ENCODE results near the gene PDGFRB. TPM values are rescaled to one million over a fixed set of nuclear protein-coding genes. Genes with fewer than 3 reads are reported as not detected.
A peak's percentile ranks its signal among the peaks of the same experiment; 100 is the strongest.

The PDGFRB gene
- total and polyA plus RNA-seq, 2 donors (not counting 1 experiment from before 2014, with no cell fraction given), result 231 to 347 TPM

DNA sequence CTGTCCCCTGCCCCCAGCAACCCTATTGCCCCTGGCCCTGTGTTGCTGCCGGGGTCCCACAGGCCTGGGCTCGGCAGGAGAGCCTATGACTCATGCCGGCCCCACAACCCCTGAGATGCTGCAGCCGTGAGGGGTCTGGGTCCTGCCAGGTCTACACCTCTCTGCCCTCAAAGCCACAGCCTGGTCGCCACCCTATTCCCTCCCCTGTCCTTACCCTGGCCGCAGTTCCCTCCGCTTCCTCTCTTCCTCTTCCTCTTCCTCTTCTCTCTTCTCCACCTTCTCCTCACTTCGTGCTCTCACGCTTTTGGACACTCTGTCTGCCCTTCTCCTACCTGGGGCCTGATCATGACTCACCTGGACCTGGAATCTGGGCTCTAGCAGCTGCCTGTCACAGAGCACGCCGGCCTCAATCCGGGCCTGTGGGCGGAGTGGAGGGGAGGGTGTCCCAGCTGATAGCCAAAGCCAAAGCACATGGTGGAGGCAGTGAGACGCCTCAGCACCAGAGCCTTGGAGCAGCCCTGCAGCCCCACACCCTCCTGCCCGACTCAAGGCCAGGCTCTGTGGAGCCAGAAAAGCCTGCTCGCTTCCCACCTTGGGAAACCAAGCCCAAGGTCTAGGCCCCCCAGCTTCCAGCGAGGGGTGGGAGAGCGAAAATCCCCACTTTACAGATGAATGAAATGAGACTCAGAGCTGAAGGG is 42.4 kb downstream of the PDGFRB start:
- no peaks in the 10 kb centered on the region for H3K79me2 ChIP-seq (ENCODE audit: control insufficient read depth, insufficient read depth, low read length)
- H2AFZ ChIP-seq (ENCODE audit: low read length), result no peak overlapping the region
- no peak overlapping the region for H3K4me3 ChIP-seq (replicated peaks in 1 of 4; ENCODE audit: control extremely low read depth in 1 of 4, insufficient read depth in 1 of 4, low read depth in 3 of 4, low read length in 4 of 4)
- H3K9ac ChIP-seq (ENCODE audit: insufficient read depth, low read length), result no peak overlapping the region
- peak in 1 of 2 donors; percentile 44 for DNase-seq (ENCODE audit: low read depth in 2 of 2)
- H3K27ac ChIP-seq (ENCODE audit: insufficient read depth, low read length), result peak overlapping the region; percentile 40
- no peaks in the 10 kb centered on the region for H3K9me3 ChIP-seq (ENCODE audit: control insufficient read depth, insufficient read depth, low read depth, low read length)
- peaks cover 31% of the 10 kb centered on the region for H3K4me1 ChIP-seq (ENCODE audit: control insufficient read depth, extremely low read depth, insufficient read depth, low read length)
- H4K20me1 ChIP-seq (ENCODE audit: control insufficient read depth, extremely low read depth, insufficient read depth, low read length), result no peaks in the 10 kb centered on the region
- H3K4me2 ChIP-seq (ENCODE audit: extremely low read depth, insufficient read depth, low read length), result peak overlapping the region; percentile 33
- H3K36me3 ChIP-seq (ENCODE audit: control insufficient read depth, insufficient read depth, low read length), result peaks cover 27% of the 10 kb centered on the region
- H3K27me3 ChIP-seq (ENCODE audit: control insufficient read depth, insufficient read depth, low read length), result no peaks in the 10 kb centered on the region
- TF ChIP-seq, protein P1, sequence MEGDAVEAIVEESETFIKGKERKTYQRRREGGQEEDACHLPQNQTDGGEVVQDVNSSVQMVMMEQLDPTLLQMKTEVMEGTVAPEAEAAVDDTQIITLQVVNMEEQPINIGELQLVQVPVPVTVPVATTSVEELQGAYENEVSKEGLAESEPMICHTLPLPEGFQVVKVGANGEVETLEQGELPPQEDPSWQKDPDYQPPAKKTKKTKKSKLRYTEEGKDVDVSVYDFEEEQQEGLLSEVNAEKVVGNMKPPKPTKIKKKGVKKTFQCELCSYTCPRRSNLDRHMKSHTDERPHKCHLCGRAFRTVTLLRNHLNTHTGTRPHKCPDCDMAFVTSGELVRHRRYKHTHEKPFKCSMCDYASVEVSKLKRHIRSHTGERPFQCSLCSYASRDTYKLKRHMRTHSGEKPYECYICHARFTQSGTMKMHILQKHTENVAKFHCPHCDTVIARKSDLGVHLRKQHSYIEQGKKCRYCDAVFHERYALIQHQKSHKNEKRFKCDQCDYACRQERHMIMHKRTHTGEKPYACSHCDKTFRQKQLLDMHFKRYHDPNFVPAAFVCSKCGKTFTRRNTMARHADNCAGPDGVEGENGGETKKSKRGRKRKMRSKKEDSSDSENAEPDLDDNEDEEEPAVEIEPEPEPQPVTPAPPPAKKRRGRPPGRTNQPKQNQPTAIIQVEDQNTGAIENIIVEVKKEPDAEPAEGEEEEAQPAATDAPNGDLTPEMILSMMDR (conservative IDR thresholded peaks at IDR 0.05 in 1 of 2, IDR thresholded peaks at IDR 0.05 in 1 of 2; ENCODE audit: low read depth in 1 of 2, low read length in 2 of 2), result no peak
- TF ChIP-seq EZH2 (IDR thresholded peaks at IDR 0.05; ENCODE audit: low read length, missing control alignments), result no peak

DNA sequence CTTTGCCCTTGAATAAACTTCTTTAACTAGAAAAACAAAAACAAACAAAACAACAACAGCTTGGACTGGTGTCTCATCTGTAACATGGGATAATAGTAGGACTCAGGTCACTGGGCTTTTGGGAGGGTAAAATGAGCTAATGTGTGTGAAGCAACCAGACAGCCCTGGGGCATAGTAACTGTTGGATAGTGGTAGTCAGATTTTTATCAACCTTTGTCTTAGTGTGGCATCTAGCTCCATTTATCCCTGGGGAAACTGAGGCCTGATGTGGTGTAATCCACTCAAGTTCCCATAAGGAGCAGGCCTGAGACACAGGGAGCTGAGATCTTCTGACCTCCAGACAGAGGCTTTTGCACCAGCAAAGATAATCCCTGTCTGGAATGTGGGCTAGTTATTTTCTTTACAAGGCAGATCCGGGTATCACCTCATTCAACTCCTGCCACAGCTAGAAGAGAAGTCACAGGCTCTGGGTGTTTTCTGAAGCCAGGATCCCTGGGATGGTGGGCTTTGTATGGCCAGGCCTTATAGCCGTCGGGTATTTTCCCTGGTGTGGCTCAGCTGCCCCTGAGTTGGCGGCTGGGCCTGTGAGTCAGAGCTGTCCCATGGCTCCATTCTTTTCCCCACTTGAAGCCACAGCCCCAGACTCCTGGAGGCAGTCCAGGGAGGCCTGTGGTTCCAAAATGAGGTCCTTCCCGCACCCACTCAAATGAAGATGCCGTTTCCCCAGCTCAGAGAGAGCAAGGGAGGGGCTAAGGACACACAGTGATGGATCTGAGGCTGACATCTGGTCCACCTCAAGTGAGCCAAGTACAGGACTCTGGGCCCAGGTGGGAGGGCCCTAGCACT is 43.2 kb downstream of the PDGFRB start:
- peak overlapping the region; percentile 1 for H3K4me2 ChIP-seq (ENCODE audit: extremely low read depth, insufficient read depth, low read length)

DNA sequence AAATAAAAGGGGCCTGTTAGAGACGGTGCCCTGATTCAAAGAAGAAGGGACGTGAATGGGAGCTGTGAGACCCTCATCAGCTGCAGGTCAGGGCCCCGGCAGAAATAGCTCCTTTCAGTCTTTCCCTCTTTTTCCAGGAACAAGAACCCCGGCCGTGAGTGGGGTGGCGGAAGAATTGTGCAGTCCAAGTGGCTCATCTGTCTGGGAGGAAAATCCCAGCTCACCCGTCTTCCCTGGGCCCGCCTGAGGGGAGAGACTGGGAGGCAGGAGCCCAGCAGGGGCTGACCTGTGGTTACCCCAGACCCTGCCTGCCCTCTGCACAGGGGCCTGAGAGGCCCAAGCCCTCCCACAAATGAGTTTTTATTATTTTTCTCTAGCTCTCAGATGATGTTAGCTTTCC is 44.5 kb downstream of the PDGFRB start:
- peaks cover 32% of the 10 kb centered on the region for H3K4me1 ChIP-seq (ENCODE audit: control insufficient read depth, extremely low read depth, insufficient read depth, low read length)

More for the DNA sequence above, 43.2 kb downstream of the PDGFRB start:
- Histone ChIP-seq H3K27me3 (ENCODE audit: control insufficient read depth, insufficient read depth, low read length) (no peaks in the 10 kb centered on the region), H3K27ac (ENCODE audit: insufficient read depth, low read length) (peak overlapping the region; percentile 40), H3K79me2 (ENCODE audit: control insufficient read depth, insufficient read depth, low read length) (no peaks in the 10 kb centered on the region), H3K9me3 (ENCODE audit: control insufficient read depth, insufficient read depth, low read depth, low read length) (no peaks in the 10 kb centered on the region), H2AFZ (ENCODE audit: low read length) (no peak overlapping the region), H4K20me1 (ENCODE audit: control insufficient read depth, extremely low read depth, insufficient read depth, low read length) (no peaks in the 10 kb centered on the region), H3K4me3 (replicated peaks in 1 of 4; ENCODE audit: control extremely low read depth in 1 of 4, insufficient read depth in 1 of 4, low read depth in 3 of 4, low read length in 4 of 4) (no peak overlapping the region), H3K9ac (ENCODE audit: insufficient read depth, low read length) (no peak overlapping the region), H3K4me1 (ENCODE audit: control insufficient read depth, extremely low read depth, insufficient read depth, low read length) (peaks cover 32% of the 10 kb centered on the region), H3K36me3 (ENCODE audit: control insufficient read depth, insufficient read depth, low read length) (peaks cover 24% of the 10 kb centered on the region)
- no peak for TF ChIP-seq EZH2 (IDR thresholded peaks at IDR 0.05; ENCODE audit: low read length, missing control alignments)
- TF ChIP-seq, protein P1 (conservative IDR thresholded peaks at IDR 0.05 in 1 of 2, IDR thresholded peaks at IDR 0.05 in 1 of 2; ENCODE audit: low read depth in 1 of 2, low read length in 2 of 2), result no peak
- peak; percentile 81 to 93 for DNase-seq (ENCODE audit: low read depth in 2 of 2)

More for the DNA sequence above, 44.5 kb downstream of the PDGFRB start:
- Histone ChIP-seq H3K9me3 (ENCODE audit: control insufficient read depth, insufficient read depth, low read depth, low read length) (no peaks in the 10 kb centered on the region), H3K9ac (ENCODE audit: insufficient read depth, low read length) (no peak overlapping the region), H4K20me1 (ENCODE audit: control insufficient read depth, extremely low read depth, insufficient read depth, low read length) (no peaks in the 10 kb centered on the region), H3K36me3 (ENCODE audit: control insufficient read depth, insufficient read depth, low read length) (peaks cover 19% of the 10 kb centered on the region), H3K4me3 (replicated peaks in 1 of 4; ENCODE audit: control extremely low read depth in 1 of 4, insufficient read depth in 1 of 4, low read depth in 3 of 4, low read length in 4 of 4) (no peak overlapping the region), H3K4me2 (ENCODE audit: extremely low read depth, insufficient read depth, low read length) (no peak overlapping the region), H2AFZ (ENCODE audit: low read length) (no peak overlapping the region), H3K27me3 (ENCODE audit: control insufficient read depth, insufficient read depth, low read length) (no peaks in the 10 kb centered on the region), H3K79me2 (ENCODE audit: control insufficient read depth, insufficient read depth, low read length) (no peaks in the 10 kb centered on the region), H3K27ac (ENCODE audit: insufficient read depth, low read length) (no peak overlapping the region)
- no peak for DNase-seq (ENCODE audit: low read depth in 2 of 2)
- no peak for TF ChIP-seq EZH2 (IDR thresholded peaks at IDR 0.05; ENCODE audit: low read length, missing control alignments)
- TF ChIP-seq, protein P1 (conservative IDR thresholded peaks at IDR 0.05 in 1 of 2, IDR thresholded peaks at IDR 0.05 in 1 of 2; ENCODE audit: low read depth in 1 of 2, low read length in 2 of 2), result no peak

Measured in fibroblast of lung (primary cell).